Keratinocyte (primary cell): ENCODE data around the gene KLF14.

ENCODE experiments used
- CTCF ChIP-seq, 3 experiments: IDR thresholded peaks in 1 of 3; conservative IDR thresholded peaks in 1 of 3; optimal IDR thresholded peaks in 1 of 3; 2 replicates in 2 of 3; 3 replicates in 1 of 3; pipeline versions ENCODE3 to v1.5.1; 2011; ENCODE audit warnings: low read length in 3 of 3, mild to moderate bottlenecking in 3 of 3, moderate library complexity in 2 of 3, control low read depth in 1 of 3, inconsistent platforms in 1 of 3; ENCODE audit not compliant: insufficient read depth in 2 of 3; ENCODE audit errors: extremely low read depth in 1 of 3
- EZH2 ChIP-seq: IDR thresholded peaks from one replicate; pipeline ENCODE4 v1.6.1; 2012; ENCODE audit warnings: inconsistent platforms, mild to moderate bottlenecking, low read length, moderate library complexity

- no peak for TF ChIP-seq EZH2
- TF ChIP-seq CTCF (optimal IDR thresholded peaks at IDR 0.05 in 1 of 3, IDR thresholded peaks at IDR 0.05 in 1 of 3, conservative IDR thresholded peaks at IDR 0.05 in 1 of 3; ENCODE audit: extremely low read depth in 1 of 3, insufficient read depth in 2 of 3, low read length in 3 of 3): no peak
Measured at GRCh38 chr7:130712416-130712815, 21.6 kb downstream of the KLF14 start.
